GM21447 (cell line): ENCODE measurements around the gene NEK11.
"Not testable (repeated sequence)": the region's sequence is repeated elsewhere in the genome, so short reads cannot be mapped to it uniquely, and the experiment has no call there.

Experiments used
- ATAC-seq: cut with Tn5 transposase; IDR thresholded peaks from one replicate; pipeline ENCODE4 v1.9.1; 2021; ENCODE audit not compliant: unreplicated experiment

NEK11 gene

GRCh38 chr3:131285456-131285855 is 258.8 kb downstream of the NEK11 start:
- ATAC-seq, result no peak

GRCh38 chr3:131299836-131300235 is 273.2 kb downstream of the NEK11 start:
- ATAC-seq, result no peak

- no peak for ATAC-seq
Measured at GRCh38 chr3:131303848-131304247, 277.2 kb downstream of the NEK11 start.

- ATAC-seq, result no peak
Measured at GRCh38 chr3:131304890-131305289, 278.2 kb downstream of the NEK11 start.

- no peak for ATAC-seq
Measured at GRCh38 chr3:131306242-131306641, 279.6 kb downstream of the NEK11 start.

- ATAC-seq, result no peak
Measured at GRCh38 chr3:131314318-131314717, 287.6 kb downstream of the NEK11 start.

GRCh38 chr3:131315162-131315561 is 288.5 kb downstream of the NEK11 start:
- no peak for ATAC-seq

- ATAC-seq, result no peak
Measured at GRCh38 chr3:131317667-131318066, 291.0 kb downstream of the NEK11 start.

GRCh38 chr3:131323014-131323413 is 296.3 kb downstream of the NEK11 start:
- no peak for ATAC-seq

- ATAC-seq, result no peak
Measured at GRCh38 chr3:131323792-131324191, 297.1 kb downstream of the NEK11 start.

GRCh38 chr3:131324923-131325322 is 298.2 kb downstream of the NEK11 start:
- no peak for ATAC-seq

GRCh38 chr3:131326307-131326706 is 299.6 kb downstream of the NEK11 start:
- ATAC-seq, result no peak

GRCh38 chr3:131328721-131329120 is 302.0 kb downstream of the NEK11 start:
- ATAC-seq, result no peak

GRCh38 chr3:131329774-131330173 is 303.1 kb downstream of the NEK11 start:
- ATAC-seq, result no peak

- not testable (repeated sequence) for ATAC-seq
Measured at GRCh38 chr3:131331456-131332085, 304.9 kb downstream of the NEK11 start.

- no peak for ATAC-seq
Measured at GRCh38 chr3:131338948-131339640, 312.4 kb downstream of the NEK11 start.

- no peak for ATAC-seq
Measured at GRCh38 chr3:131341761-131342160, 315.1 kb downstream of the NEK11 start.

GRCh38 chr3:131348911-131349310 is 322.2 kb downstream of the NEK11 start:
- no peak for ATAC-seq

GRCh38 chr3:131349454-131349853 is 322.8 kb downstream of the NEK11 start:
- ATAC-seq, result no peak

- ATAC-seq, result no peak
Measured at GRCh38 chr3:131349946-131350347, 323.3 kb downstream of the NEK11 start.

- no peak for ATAC-seq
Measured at GRCh38 chr3:131350506-131350905, 323.8 kb downstream of the NEK11 start.

GRCh38 chr3:131353016-131353877 is 326.6 kb downstream of the NEK11 start:
- peak; percentile 57 for ATAC-seq
